WERI-Rb-1 (cell line): ENCODE results near the gene ZC3H12A.

Source experiments
- DNase-seq: peaks from one replicate; pipeline ENCODE4 v3.0.0-alpha.2; 2020
- H3K27ac ChIP-seq: fragments of 250-450 bp; sonication (Bioruptor Pico); 2 replicates; pipeline ENCODE4 v1.5.1; 2020; ENCODE audit warnings: mild to moderate bottlenecking, moderate library complexity
- H3K27me3 ChIP-seq: fragments of 250-450 bp; sonication (Bioruptor Pico); 2 replicates; pipeline ENCODE4 v1.5.1; 2021; ENCODE audit warnings: mild to moderate bottlenecking, low read depth, moderate library complexity; ENCODE audit not compliant: insufficient read depth, severe bottlenecking
- H3K36me3 ChIP-seq: fragments of 250-450 bp; sonication (Bioruptor Pico); 2 replicates; pipeline ENCODE4 v1.5.1; 2020; ENCODE audit warnings: mild to moderate bottlenecking, moderate library complexity
- H3K4me3 ChIP-seq: 2 replicates; pipeline ENCODE4 v1.5.1; 2011; ENCODE audit warnings: low read depth, mild to moderate bottlenecking, control low read depth, low read length
- H3K9me3 ChIP-seq: fragments of 250-450 bp; sonication (Bioruptor Pico); 2 replicates; pipeline ENCODE4 v1.5.1; 2021; ENCODE audit warnings: mild to moderate bottlenecking, moderate library complexity; ENCODE audit not compliant: severe bottlenecking
- TF ChIP-seq, protein P1 (sequence below): IDR thresholded peaks from 2 replicates; pipeline ENCODE4 v1.5.1; 2011; ENCODE audit warnings: low read depth, mild to moderate bottlenecking, control low read depth, inconsistent platforms, low read length

The ZC3H12A gene

DNA sequence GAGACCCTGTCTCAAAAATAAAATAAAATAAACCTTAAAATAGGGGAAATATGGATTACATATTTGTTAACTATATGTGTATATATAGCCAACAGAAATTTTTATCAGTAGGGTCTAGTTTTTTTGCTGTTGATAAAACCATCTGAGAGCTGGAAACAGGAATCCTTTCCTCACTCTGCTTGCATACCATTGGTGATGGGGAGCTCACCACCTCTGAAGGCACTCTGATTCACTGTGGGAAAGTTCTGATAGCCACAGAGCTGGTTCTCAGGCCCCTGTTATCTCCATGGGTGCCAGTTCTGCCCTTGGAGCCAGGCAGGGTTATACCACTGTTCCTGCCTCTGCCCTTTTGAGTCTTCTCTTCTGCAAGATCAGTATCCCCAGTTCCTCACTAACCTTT is 17.8 kb upstream of the ZC3H12A start:
- no peak overlapping the region for H3K27ac ChIP-seq

DNA sequence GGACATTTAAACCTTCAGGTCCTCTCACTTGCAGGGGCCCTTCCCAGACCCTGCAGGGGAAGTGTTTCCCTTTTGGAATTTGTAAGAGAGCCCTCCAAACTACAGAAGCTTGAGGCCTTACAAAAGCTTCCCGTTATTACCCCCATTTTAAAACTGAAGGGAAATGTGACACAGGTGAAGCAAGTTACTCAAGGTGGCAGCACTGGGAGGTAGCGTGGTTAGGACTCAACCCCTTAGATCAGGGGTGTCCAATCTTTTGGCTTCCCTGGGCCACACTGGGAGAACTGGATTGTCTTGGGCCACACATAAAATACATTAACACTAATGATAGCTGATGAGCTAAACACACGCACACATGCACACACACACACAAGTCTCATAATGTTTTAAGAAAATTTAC is 15.8 kb upstream of the ZC3H12A start:
- no peak for DNase-seq
- H3K4me3 ChIP-seq, result no peak overlapping the region
- no peaks in the 10 kb centered on the region for H3K27me3 ChIP-seq
- H3K36me3 ChIP-seq, result no peaks in the 10 kb centered on the region
- no peaks in the 10 kb centered on the region for H3K9me3 ChIP-seq
- TF ChIP-seq, protein P1, sequence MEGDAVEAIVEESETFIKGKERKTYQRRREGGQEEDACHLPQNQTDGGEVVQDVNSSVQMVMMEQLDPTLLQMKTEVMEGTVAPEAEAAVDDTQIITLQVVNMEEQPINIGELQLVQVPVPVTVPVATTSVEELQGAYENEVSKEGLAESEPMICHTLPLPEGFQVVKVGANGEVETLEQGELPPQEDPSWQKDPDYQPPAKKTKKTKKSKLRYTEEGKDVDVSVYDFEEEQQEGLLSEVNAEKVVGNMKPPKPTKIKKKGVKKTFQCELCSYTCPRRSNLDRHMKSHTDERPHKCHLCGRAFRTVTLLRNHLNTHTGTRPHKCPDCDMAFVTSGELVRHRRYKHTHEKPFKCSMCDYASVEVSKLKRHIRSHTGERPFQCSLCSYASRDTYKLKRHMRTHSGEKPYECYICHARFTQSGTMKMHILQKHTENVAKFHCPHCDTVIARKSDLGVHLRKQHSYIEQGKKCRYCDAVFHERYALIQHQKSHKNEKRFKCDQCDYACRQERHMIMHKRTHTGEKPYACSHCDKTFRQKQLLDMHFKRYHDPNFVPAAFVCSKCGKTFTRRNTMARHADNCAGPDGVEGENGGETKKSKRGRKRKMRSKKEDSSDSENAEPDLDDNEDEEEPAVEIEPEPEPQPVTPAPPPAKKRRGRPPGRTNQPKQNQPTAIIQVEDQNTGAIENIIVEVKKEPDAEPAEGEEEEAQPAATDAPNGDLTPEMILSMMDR, result peak; percentile 34; the same call in 1 of the 2 replicates
- no peak overlapping the region for H3K27ac ChIP-seq

More for the DNA sequence above, 17.8 kb upstream of the ZC3H12A start:
- no peaks in the 10 kb centered on the region for H3K36me3 ChIP-seq
- TF ChIP-seq, protein P1, result no peak
- no peaks in the 10 kb centered on the region for H3K9me3 ChIP-seq
- DNase-seq, result no peak
- H3K27me3 ChIP-seq, result no peaks in the 10 kb centered on the region
- H3K4me3 ChIP-seq, result no peak overlapping the region

DNA sequence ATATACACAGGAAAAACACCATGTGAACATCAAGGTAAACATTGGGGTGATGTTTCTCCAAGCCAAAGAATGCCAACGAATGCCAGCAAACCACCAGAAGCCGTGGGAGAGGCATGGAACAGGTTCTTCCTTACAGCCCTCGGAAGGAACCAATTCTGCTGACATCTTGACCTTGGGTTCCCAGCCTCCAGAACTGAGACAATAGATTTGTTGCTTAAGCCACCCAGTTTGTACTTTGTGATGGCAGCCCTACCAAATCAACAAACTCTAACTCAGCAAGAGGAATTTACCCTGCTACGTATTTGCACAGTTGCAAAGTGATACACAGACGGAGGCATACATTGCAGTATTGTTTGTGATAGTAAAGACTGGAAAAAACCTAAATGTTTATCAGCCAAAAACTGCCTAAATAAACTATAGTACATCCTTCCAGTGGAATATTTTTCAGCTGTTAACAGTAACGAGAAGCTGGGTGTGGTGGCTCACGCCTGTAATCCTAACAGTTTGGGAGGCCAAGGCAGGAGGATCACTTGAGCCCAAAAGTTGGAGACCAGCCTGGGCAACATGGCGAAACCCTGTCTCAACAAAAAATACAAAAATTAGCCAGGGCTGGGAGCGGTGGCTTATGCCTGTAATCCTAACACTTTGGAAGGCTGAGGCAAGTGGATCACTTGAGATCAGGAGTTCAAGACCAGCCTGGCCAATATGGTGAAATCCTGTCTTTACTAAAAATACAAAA is 12.5 kb upstream of the ZC3H12A start:
- no peaks in the 10 kb centered on the region for H3K9me3 ChIP-seq

DNA sequence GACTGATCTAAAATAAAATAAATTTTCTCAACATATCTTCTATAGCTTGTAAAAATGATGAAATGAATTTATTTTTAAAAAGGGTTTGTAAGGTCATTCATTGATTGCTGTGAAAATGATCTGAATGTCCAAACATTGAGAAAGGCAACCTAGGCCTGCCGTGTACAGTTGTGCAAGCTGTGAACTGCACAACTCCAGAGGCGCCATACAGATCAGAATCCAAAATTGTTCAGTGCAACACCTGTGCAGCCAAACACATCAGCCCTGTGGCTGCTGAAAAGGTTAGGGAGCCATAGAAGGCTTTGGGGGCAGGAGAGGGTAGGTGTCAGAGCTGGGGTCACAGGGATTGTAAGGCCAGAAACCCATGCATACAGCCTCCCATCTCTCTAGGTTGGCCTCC is 9.9 kb upstream of the ZC3H12A start:
- H3K27ac ChIP-seq, result no peak overlapping the region
- no peaks in the 10 kb centered on the region for H3K36me3 ChIP-seq
- TF ChIP-seq, protein P1, result no peak
- no peak overlapping the region for H3K4me3 ChIP-seq
- no peaks in the 10 kb centered on the region for H3K27me3 ChIP-seq
- no peaks in the 10 kb centered on the region for H3K9me3 ChIP-seq
- DNase-seq, result no peak

More for the DNA sequence above, 12.5 kb upstream of the ZC3H12A start:
- no peak overlapping the region for H3K27ac ChIP-seq
- H3K27me3 ChIP-seq, result no peaks in the 10 kb centered on the region
- TF ChIP-seq, protein P1, result no peak
- no peak for DNase-seq
- H3K4me3 ChIP-seq, result no peak overlapping the region
- no peaks in the 10 kb centered on the region for H3K36me3 ChIP-seq

DNA sequence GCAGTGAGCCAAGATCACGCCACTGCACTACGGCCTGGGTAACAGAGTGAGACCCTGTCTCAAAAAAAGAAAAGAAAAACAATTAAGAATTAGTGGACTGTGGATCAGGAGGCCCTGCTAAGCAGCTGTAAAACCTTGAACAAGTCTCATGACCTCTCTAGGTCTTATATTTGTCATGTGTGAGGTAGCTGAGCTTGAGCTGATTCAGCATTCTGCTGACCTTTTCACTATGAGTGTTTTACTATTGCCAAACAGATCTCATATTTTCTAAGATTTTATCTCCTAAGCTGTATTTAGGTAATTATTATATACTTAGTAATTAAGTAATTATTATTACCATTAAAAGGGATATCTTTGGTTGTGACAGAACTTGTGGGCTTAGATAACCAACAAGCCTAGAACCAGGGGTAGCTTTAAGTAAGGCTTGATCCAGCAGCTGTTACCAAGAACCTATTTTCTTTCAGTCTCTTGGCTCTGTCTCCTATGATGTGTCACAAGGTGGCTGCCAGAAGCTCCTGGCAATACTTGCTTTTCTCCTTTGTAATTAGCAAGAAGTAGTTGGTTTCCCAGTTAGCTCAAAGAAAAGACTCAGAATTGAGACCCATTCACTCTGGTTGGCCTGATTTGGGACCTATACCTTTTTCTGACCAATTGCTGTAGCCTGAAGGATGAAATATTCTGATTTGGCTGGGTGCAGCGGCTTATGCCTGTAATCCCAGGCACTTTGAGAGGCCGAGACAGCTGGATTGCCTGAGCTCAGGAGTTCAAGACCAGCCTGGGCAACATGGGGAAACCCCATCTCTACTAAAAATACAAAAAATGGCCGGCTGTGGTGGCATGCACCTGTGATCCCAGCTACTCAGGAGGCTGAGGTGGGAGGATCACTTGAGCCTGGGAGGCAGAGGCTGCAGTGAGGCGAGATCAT is 8.5 kb upstream of the ZC3H12A start:
- no peaks in the 10 kb centered on the region for H3K9me3 ChIP-seq
- H3K27me3 ChIP-seq, result no peaks in the 10 kb centered on the region
- no peak overlapping the region for H3K27ac ChIP-seq
- DNase-seq, result no peak
- no peak overlapping the region for H3K4me3 ChIP-seq
- H3K36me3 ChIP-seq, result no peaks in the 10 kb centered on the region
- TF ChIP-seq, protein P1, result no peak
